Keratinocyte (primary cell): ENCODE measurements around the gene NFATC1. TPM values are rescaled to one million over a fixed set of nuclear protein-coding genes. Genes with fewer than 3 reads are reported as not detected.
"Not testable (repeated sequence)": the region's sequence is repeated elsewhere in the genome, so short reads cannot be mapped to it uniquely, and the experiment has no call there.

Experiments
- DNase-seq: peaks from one replicate; pipeline ENCODE4 v3.0.0-alpha.2; 2011; ENCODE audit warnings: low read depth, missing footprints, low spot score
- FAIRE-seq: peaks from 2 replicates; lab custom pipeline; 2011; peaks lifted over from hg19 to GRCh38; lab: Jason Lieb, UNC
- H2AFZ ChIP-seq: 2 replicates; pipeline ENCODE4 v1.6.0; 2012; ENCODE audit warnings: low read length, control low read depth, inconsistent platforms; ENCODE audit not compliant: control insufficient read depth
- H3K27ac ChIP-seq: 2 replicates; pipeline ENCODE4 v1.5.1; 2011; ENCODE audit warnings: low read length; ENCODE audit not compliant: control insufficient read depth, insufficient read depth
- H3K27me3 ChIP-seq: 3 replicates; pipeline ENCODE4 v1.6.0; 2011; ENCODE audit warnings: low read length; ENCODE audit not compliant: control insufficient read depth, insufficient read depth; ENCODE audit errors: extremely low read depth
- H3K36me3 ChIP-seq, 2 experiments: 2 replicates in 1 of 2; 3 replicates in 1 of 2; pipeline ENCODE4 v1.5.1; 2011; ENCODE audit warnings: low read length in 2 of 2, mild to moderate bottlenecking in 1 of 2; ENCODE audit not compliant: control insufficient read depth in 2 of 2, insufficient read depth in 2 of 2; ENCODE audit errors: extremely low read depth in 1 of 2
- H3K4me1 ChIP-seq: 3 replicates; pipeline ENCODE4 v1.5.1; 2011; ENCODE audit warnings: low read length; ENCODE audit not compliant: control insufficient read depth, insufficient read depth; ENCODE audit errors: extremely low read depth
- H3K4me2 ChIP-seq: 3 replicates; pipeline ENCODE4 v1.6.0; 2011; ENCODE audit warnings: low read depth, low read length; ENCODE audit not compliant: control insufficient read depth, insufficient read depth; ENCODE audit errors: extremely low read depth
- H3K4me3 ChIP-seq, 3 experiments: fragments of 200-600 bp in 1 of 3; sonication (generic) in 1 of 3; 2 replicates in 2 of 3; 3 replicates in 1 of 3; pipeline ENCODE4 v1.5.1; 2011 to 2016; ENCODE audit warnings: low read length in 3 of 3, mild to moderate bottlenecking in 3 of 3, control low read depth in 2 of 3, inconsistent platforms in 1 of 3, low read depth in 1 of 3, mixed read lengths in 1 of 3, mixed run types in 1 of 3, moderate library complexity in 1 of 3; ENCODE audit not compliant: control insufficient read depth in 2 of 3, insufficient read depth in 2 of 3; ENCODE audit errors: extremely low read depth in 1 of 3
- H3K79me2 ChIP-seq: 2 replicates; pipeline ENCODE4 v1.6.0; 2012; ENCODE audit warnings: low read length; ENCODE audit not compliant: control insufficient read depth, insufficient read depth
- H3K9ac ChIP-seq: 3 replicates; pipeline ENCODE4 v1.6.0; 2011; ENCODE audit warnings: low read length; ENCODE audit not compliant: control insufficient read depth, insufficient read depth; ENCODE audit errors: extremely low read depth
- H3K9me1 ChIP-seq: 3 replicates; pipeline ENCODE4 v1.6.0; 2011; ENCODE audit warnings: low read length; ENCODE audit not compliant: control insufficient read depth, insufficient read depth; ENCODE audit errors: extremely low read depth
- H3K9me3 ChIP-seq: 2 replicates; pipeline ENCODE4 v1.5.1; 2012; ENCODE audit warnings: low read depth, low read length; ENCODE audit not compliant: control insufficient read depth
- H4K20me1 ChIP-seq: 3 replicates; pipeline ENCODE4 v1.6.0; 2011; ENCODE audit warnings: low read length; ENCODE audit not compliant: control insufficient read depth, insufficient read depth; ENCODE audit errors: extremely low read depth
- CTCF ChIP-seq, 3 experiments: IDR thresholded peaks in 1 of 3; conservative IDR thresholded peaks in 1 of 3; optimal IDR thresholded peaks in 1 of 3; 2 replicates in 2 of 3; 3 replicates in 1 of 3; pipeline versions ENCODE3 to v1.5.1; 2011; ENCODE audit warnings: low read length in 3 of 3, mild to moderate bottlenecking in 3 of 3, moderate library complexity in 2 of 3, control low read depth in 1 of 3, inconsistent platforms in 1 of 3; ENCODE audit not compliant: insufficient read depth in 2 of 3; ENCODE audit errors: extremely low read depth in 1 of 3
- EZH2 ChIP-seq: IDR thresholded peaks from one replicate; pipeline ENCODE4 v1.6.1; 2012; ENCODE audit warnings: inconsistent platforms, mild to moderate bottlenecking, low read length, moderate library complexity
- dilution Hi-C: fragments of 300-500 bp; cut with MboI; formaldehyde crosslinking; loops from one replicate; pipeline ENCODE4 v1.7.0; 2020; ENCODE audit warnings: low sequenced_read_pairs; ENCODE audit not compliant: extremely low pct_ligation_motif_present
- polyA plus RNA-seq, 5 experiments: library from polyadenylated mRNA; depleted of rRNA in 3 of 5; stranded (reverse) in 3 of 5; stranded (forward) in 1 of 5; unstranded in 1 of 5; fragments of >200 nt; gene quantifications; 1 replicate in 1 of 5; 2 replicates in 3 of 5; 3 replicates in 1 of 5; pipeline versions ENCODE4 v1.2.1 to v1.2.3, GENCODE V29; 2011 to 2012; ENCODE audit warnings: missing spikeins in 2 of 5, low read depth in 1 of 5, low replicate concordance in 1 of 5

Gene NFATC1
- polyA plus RNA-seq, 1 donor (not counting 4 experiments of a cell fraction or from before 2014, with no cell fraction given) = 0.77 TPM

DNA sequence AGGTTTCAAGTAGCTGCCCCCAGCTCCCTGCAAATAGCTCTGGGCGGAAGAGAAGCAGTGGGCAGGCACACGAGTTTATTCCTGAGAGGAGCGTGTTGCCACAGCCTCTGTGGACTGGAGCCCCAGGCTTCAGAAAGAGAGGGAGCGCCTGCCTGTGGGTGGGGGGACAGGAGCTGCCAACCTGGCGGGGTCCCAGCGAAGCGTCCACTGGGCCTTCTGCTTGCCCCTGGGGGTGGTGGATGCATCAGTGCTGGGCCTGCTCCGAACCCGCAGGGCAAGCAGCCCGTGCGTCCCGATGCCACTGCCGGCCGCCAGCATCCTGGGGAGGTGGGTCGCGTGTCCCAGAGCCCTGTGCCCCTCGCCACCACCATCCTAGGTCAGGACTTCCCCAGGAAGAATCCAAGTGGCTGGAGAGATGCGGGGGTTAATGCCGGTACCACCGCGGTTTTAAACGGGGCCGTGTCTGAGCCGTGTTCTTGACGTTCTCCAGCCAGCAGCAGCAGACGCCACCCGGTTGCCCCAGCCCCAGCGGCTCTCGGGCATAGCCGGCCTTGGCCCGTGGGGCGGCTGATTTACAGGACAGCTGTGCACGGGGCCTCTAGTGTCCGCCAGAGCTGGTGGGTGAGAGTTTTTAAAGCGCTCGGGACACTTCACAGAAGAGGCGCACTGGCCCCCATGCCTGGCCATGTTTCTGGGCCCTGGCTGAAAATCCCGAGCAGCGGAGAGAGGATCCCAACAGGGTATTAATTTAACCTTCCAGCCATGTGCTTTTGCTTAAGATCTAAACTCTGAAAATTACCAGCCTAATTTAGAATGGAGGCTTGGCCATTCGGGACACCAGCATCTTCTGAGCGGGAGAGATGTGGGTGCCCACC lies 84.7 kb downstream of the NFATC1 start:
- H3K9me3 ChIP-seq = peaks cover 4% of the 10 kb centered on the region
- H3K36me3 ChIP-seq = no peaks in the 10 kb centered on the region
- H3K79me2 ChIP-seq = no peaks in the 10 kb centered on the region
- H3K9ac ChIP-seq = no peak overlapping the region
- DNase-seq = no peak
- no peaks in the 10 kb centered on the region for H3K9me1 ChIP-seq
- dilution Hi-C loops = no loop called here
- H3K4me1 ChIP-seq = no peaks in the 10 kb centered on the region
- no peak overlapping the region for H3K4me2 ChIP-seq
- no peak overlapping the region for H3K27ac ChIP-seq
- TF ChIP-seq EZH2 (no peak), CTCF (optimal IDR thresholded peaks at IDR 0.05 in 1 of 3, IDR thresholded peaks at IDR 0.05 in 1 of 3, conservative IDR thresholded peaks at IDR 0.05 in 1 of 3; ENCODE audit: extremely low read depth in 1 of 3, insufficient read depth in 2 of 3, low read length in 3 of 3) (no peak)
- FAIRE-seq = no peak
- H3K27me3 ChIP-seq = no peaks in the 10 kb centered on the region
- H3K4me3 ChIP-seq = no peak overlapping the region
- H2AFZ ChIP-seq = no peak overlapping the region
- no peaks in the 10 kb centered on the region for H4K20me1 ChIP-seq

DNA sequence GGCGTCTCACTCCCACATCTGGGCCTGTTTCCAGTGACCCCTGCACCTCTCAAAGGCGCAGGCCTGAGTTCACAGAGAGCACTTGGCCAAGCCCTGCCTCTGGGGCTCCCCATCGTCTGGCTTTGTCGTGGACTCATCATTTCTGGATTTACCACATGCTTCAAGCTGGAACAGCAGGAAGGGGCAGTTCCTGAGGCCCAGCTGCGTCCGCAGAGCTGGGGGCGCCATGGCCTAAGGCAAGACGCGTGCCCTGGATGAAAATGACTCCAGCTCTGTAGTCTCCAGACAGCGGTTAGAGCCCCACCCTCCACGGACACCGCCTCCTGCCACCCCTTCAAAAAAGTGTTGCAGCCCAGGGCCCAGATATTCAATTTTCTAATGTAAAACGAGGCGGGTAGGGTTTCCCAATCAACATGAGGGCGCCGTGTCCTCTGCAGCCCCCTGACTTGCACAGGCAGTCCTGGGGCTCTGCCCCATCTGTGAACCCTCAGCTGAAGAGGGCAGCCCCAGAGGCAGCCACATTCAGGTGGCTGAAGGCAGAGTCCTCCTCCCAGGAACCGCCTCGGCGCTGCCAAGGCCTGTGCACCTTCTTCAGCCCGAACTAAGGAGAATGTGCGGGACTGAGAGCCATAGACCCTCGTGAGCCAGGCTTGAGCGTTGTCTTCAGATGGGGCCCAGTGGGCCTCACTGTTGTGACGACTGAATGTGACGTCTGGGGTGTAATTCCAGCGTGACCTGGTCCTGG lies 85.5 kb downstream of the NFATC1 start:
- H3K4me2 ChIP-seq = no peak overlapping the region
- H2AFZ ChIP-seq = no peak overlapping the region
- H4K20me1 ChIP-seq = no peaks in the 10 kb centered on the region
- TF ChIP-seq EZH2 (no peak), CTCF (optimal IDR thresholded peaks at IDR 0.05 in 1 of 3, IDR thresholded peaks at IDR 0.05 in 1 of 3, conservative IDR thresholded peaks at IDR 0.05 in 1 of 3; ENCODE audit: extremely low read depth in 1 of 3, insufficient read depth in 2 of 3, low read length in 3 of 3) (no peak)
- H3K9me3 ChIP-seq = peaks cover 2% of the 10 kb centered on the region
- H3K36me3 ChIP-seq = no peaks in the 10 kb centered on the region
- DNase-seq (no peak), FAIRE-seq (no peak)
- no peaks in the 10 kb centered on the region for H3K27me3 ChIP-seq
- no peaks in the 10 kb centered on the region for H3K4me1 ChIP-seq
- dilution Hi-C loops = no loop called here
- no peaks in the 10 kb centered on the region for H3K9me1 ChIP-seq
- H3K79me2 ChIP-seq = no peaks in the 10 kb centered on the region
- no peak overlapping the region for H3K9ac ChIP-seq
- H3K4me3 ChIP-seq = no peak overlapping the region
- H3K27ac ChIP-seq = no peak overlapping the region

- FAIRE-seq, H3K4me2 ChIP-seq: not testable (repeated sequence)
These were observed 87.7 kb downstream of the NFATC1 start for GRCh38 chr18:79483393-79483792.

More at GRCh38 chr18:79483393-79483792, 87.7 kb downstream of the NFATC1 start:
- H3K27ac ChIP-seq, H3K36me3 ChIP-seq, H3K4me3 ChIP-seq, H3K4me1 ChIP-seq, H3K9me1 ChIP-seq, H3K79me2 ChIP-seq, DNase-seq, H3K27me3 ChIP-seq, H3K9me3 ChIP-seq, H2AFZ ChIP-seq, dilution Hi-C loops, H3K9ac ChIP-seq, H4K20me1 ChIP-seq: not testable (repeated sequence)
